H9 (cell line): Measurements from ENCODE around the gene SPATA25. TPM values are rescaled to one million over a fixed set of nuclear protein-coding genes. Genes with fewer than 3 reads are reported as not detected.
"Not testable (repeated sequence)": the region's sequence is repeated elsewhere in the genome, so short reads cannot be mapped to it uniquely, and the experiment has no call there.

Source experiments
- DNase-seq: peaks from one replicate; pipeline ENCODE4 v3.0.0-alpha.2; 2017
- H2AFZ ChIP-seq: one replicate; pipeline ENCODE4 v1.6.1; 2013; ENCODE audit warnings: mild to moderate bottlenecking, low read length, control low read depth, moderate library complexity
- H2AK5ac ChIP-seq: 2 replicates; pipeline ENCODE4 v1.6.1; 2013; ENCODE audit warnings: low read length, control low read depth, mixed read lengths; ENCODE audit not compliant: insufficient read length
- H2BK120ac ChIP-seq: one replicate; pipeline ENCODE4 v1.6.1; 2013; ENCODE audit warnings: low read depth, mild to moderate bottlenecking, low read length, control low read depth, inconsistent platforms; ENCODE audit not compliant: poor library complexity, severe bottlenecking
- H2BK12ac ChIP-seq: 2 replicates; pipeline ENCODE4 v1.6.1; 2013; ENCODE audit warnings: low read length, control low read depth, mixed read lengths, low read depth; ENCODE audit not compliant: insufficient read length
- H2BK15ac ChIP-seq: 2 replicates; pipeline ENCODE4 v1.6.1; 2013; ENCODE audit warnings: low read depth, low read length, control low read depth
- H2BK20ac ChIP-seq: one replicate; pipeline ENCODE4 v1.6.1; 2013; ENCODE audit warnings: low read depth, mild to moderate bottlenecking, low read length, control low read depth, inconsistent platforms; ENCODE audit not compliant: poor library complexity, severe bottlenecking
- H2BK5ac ChIP-seq: 2 replicates; pipeline ENCODE4 v1.6.1; 2013; ENCODE audit warnings: low read length, control low read depth, mixed read lengths; ENCODE audit not compliant: insufficient read length
- H3K14ac ChIP-seq: 2 replicates; pipeline ENCODE4 v1.6.1; 2013; ENCODE audit warnings: low read length, control low read depth; ENCODE audit not compliant: insufficient read depth
- H3K18ac ChIP-seq: 2 replicates; pipeline ENCODE4 v1.6.1; 2013; ENCODE audit warnings: low read depth, mild to moderate bottlenecking, mixed read lengths, low read length, control low read depth; ENCODE audit not compliant: insufficient read length
- H3K23ac ChIP-seq: 2 replicates; pipeline ENCODE4 v1.6.1; 2013; ENCODE audit warnings: low read length, control low read depth, mixed read lengths, low read depth; ENCODE audit not compliant: insufficient read length
- H3K23me2 ChIP-seq: 2 replicates; pipeline ENCODE4 v1.6.1; 2013; ENCODE audit warnings: low read depth, mild to moderate bottlenecking, mixed read lengths, low read length, control low read depth; ENCODE audit not compliant: insufficient read length, poor library complexity, severe bottlenecking
- H3K27ac ChIP-seq: 2 replicates; pipeline ENCODE4 v1.5.1; 2013; ENCODE audit warnings: low read length, control low read depth, mixed read lengths, low read depth; ENCODE audit not compliant: insufficient read length
- H3K27me3 ChIP-seq: 2 replicates; pipeline ENCODE4 v1.6.1; 2013; ENCODE audit warnings: low read length, control low read depth, inconsistent platforms; ENCODE audit not compliant: insufficient read depth
- H3K4ac ChIP-seq: 2 replicates; pipeline ENCODE4 v1.6.1; 2013; ENCODE audit warnings: low read depth, mild to moderate bottlenecking, control low read depth, inconsistent platforms, low read length, moderate library complexity
- H3K4me1 ChIP-seq: 2 replicates; pipeline ENCODE4 v1.6.1; 2013; ENCODE audit warnings: low read length, control low read depth, inconsistent platforms; ENCODE audit not compliant: insufficient read depth
- H3K4me2 ChIP-seq: 2 replicates; pipeline ENCODE4 v1.6.1; 2013; ENCODE audit warnings: low read length, control low read depth, mixed read lengths; ENCODE audit not compliant: insufficient read length, insufficient read depth
- H3K56ac ChIP-seq: 2 replicates; pipeline ENCODE4 v1.6.1; 2013; ENCODE audit warnings: low read depth, mild to moderate bottlenecking, mixed read lengths, low read length, control low read depth; ENCODE audit not compliant: insufficient read length
- H3K79me1 ChIP-seq: 2 replicates; pipeline ENCODE4 v1.6.1; 2013; ENCODE audit warnings: low read depth, mild to moderate bottlenecking, moderate library complexity, low read length, control low read depth, inconsistent platforms; ENCODE audit not compliant: insufficient read depth, poor library complexity, severe bottlenecking
- H3K79me2 ChIP-seq: 2 replicates; pipeline ENCODE4 v1.6.1; 2013; ENCODE audit warnings: low read length, control low read depth, inconsistent platforms; ENCODE audit not compliant: insufficient read depth
- H3K9ac ChIP-seq: 2 replicates; pipeline ENCODE4 v1.6.1; 2013; ENCODE audit warnings: low read length, control low read depth, mixed read lengths; ENCODE audit not compliant: insufficient read length; ENCODE audit errors: extremely low read depth
- H3K9me3 ChIP-seq: one replicate; pipeline ENCODE4 v1.6.1; 2013; ENCODE audit warnings: low read depth, low read length, inconsistent platforms; ENCODE audit not compliant: control insufficient read depth
- H3T11ph ChIP-seq: one replicate; pipeline ENCODE4 v1.6.1; 2013; ENCODE audit warnings: mild to moderate bottlenecking, low read length, control low read depth, inconsistent platforms
- H4K20me1 ChIP-seq: one replicate; pipeline ENCODE4 v1.6.1; 2013; ENCODE audit not compliant: control insufficient read depth, insufficient read length, insufficient read depth
- H4K5ac ChIP-seq: 2 replicates; pipeline ENCODE4 v1.6.1; 2013; ENCODE audit warnings: low read depth, mild to moderate bottlenecking, mixed read lengths, low read length, control low read depth; ENCODE audit not compliant: insufficient read length
- H4K8ac ChIP-seq: replicated peaks from 2 replicates; pipeline ENCODE4 v1.6.1; 2013; ENCODE audit warnings: low read length, control low read depth, mixed read lengths, low read depth; ENCODE audit not compliant: insufficient read length
- H4K91ac ChIP-seq: 2 replicates; pipeline ENCODE4 v1.6.1; 2013; ENCODE audit warnings: low read depth, mild to moderate bottlenecking, moderate library complexity, mixed read lengths, low read length, control low read depth; ENCODE audit not compliant: insufficient read length
- H3K27ac Mint-ChIP-seq, 3 experiments: 2 replicates in 2 of 3; 3 replicates in 1 of 3; pipeline ENCODE4 v1.8.0; 2020 to 2021; ENCODE audit warnings: mixed read lengths in 3 of 3, mild to moderate bottlenecking in 1 of 3, moderate library complexity in 1 of 3
- H3K27me3 Mint-ChIP-seq: 2 replicates; pipeline ENCODE4 v1.8.0; 2021; ENCODE audit warnings: low read depth, mild to moderate bottlenecking, moderate library complexity, mixed read lengths
- H3K36me3 Mint-ChIP-seq, 3 experiments: 2 replicates in 2 of 3; 3 replicates in 1 of 3; pipeline ENCODE4 v1.8.0; 2020 to 2021; ENCODE audit warnings: low read depth in 3 of 3, mixed read lengths in 3 of 3; ENCODE audit not compliant: insufficient read depth in 1 of 3
- H3K4me1 Mint-ChIP-seq, 2 experiments: 2 replicates each; pipeline ENCODE4 v1.8.0; 2020; ENCODE audit warnings: mixed read lengths in 2 of 2
- H3K4me3 Mint-ChIP-seq, 2 experiments: 2 replicates in 1 of 2; 3 replicates in 1 of 2; pipeline ENCODE4 v1.8.0; 2020 to 2021; ENCODE audit warnings: mild to moderate bottlenecking in 2 of 2, mixed read lengths in 2 of 2, moderate library complexity in 1 of 2
- H3K9me3 Mint-ChIP-seq, 2 experiments: 2 replicates in 1 of 2; 3 replicates in 1 of 2; pipeline ENCODE4 v1.8.0; 2020; ENCODE audit warnings: mild to moderate bottlenecking in 2 of 2, mixed read lengths in 2 of 2, moderate library complexity in 1 of 2
- CTCF ChIP-seq: fragments of 200-600 bp; sonication (generic); conservative IDR thresholded peaks from 3 replicates; pipeline ENCODE4 v1.8.0; 2021; ENCODE audit warnings: antibody characterized with exemption, mild to moderate bottlenecking
- WGBS: extraction: QIAGEN DNeasy Blood & Tissue Kit; methylation state at CpG from one replicate; pipeline ENCODE4 v1.1.7; 2013; ENCODE audit warnings: missing lambda C conversion rate, low lambda C conversion rate, mixed read lengths; ENCODE audit not compliant: insufficient read length; ENCODE audit errors: extremely low coverage; 5-methylcytosine and 5-hydroxymethylcytosine counted together
- total RNA-seq: library from RNA; stranded (reverse); gene quantifications from 2 replicates; pipeline ENCODE4 v1.2.1, GENCODE V29; 2021

SPATA25 gene
- total RNA-seq, 1 experiment from 2014 or later, result 2.4 TPM

GRCh38 chr20:45902199-45902701, 14.8 kb upstream of the SPATA25 start:
- no peaks in the 10 kb centered on the region for H3K4me1 ChIP-seq
- peaks cover 6 to 7% of the 10 kb centered on the region in 2 experiments for H3K4me1 Mint-ChIP-seq
- H3K36me3 Mint-ChIP-seq, result peaks cover 43 to 63% (median 62%) of the 10 kb centered on the region in 3 experiments; a peak in 6 of 7 replicates
- no peak overlapping the region for H3K4me3 Mint-ChIP-seq
- no peak overlapping the region for H4K5ac ChIP-seq
- H3K9me3 ChIP-seq, result no peaks in the 10 kb centered on the region
- H2BK120ac ChIP-seq, result no peak overlapping the region
- no peak for DNase-seq
- H3K27ac ChIP-seq, result no peak overlapping the region
- no peak overlapping the region for H2AK5ac ChIP-seq
- no CpG with 5 or more reads among the region's 14 CpGs for WGBS
- no peak overlapping the region for H3T11ph ChIP-seq
- no peak overlapping the region for H3K4ac ChIP-seq
- no peaks in the 10 kb centered on the region for H3K79me1 ChIP-seq
- H4K91ac ChIP-seq, result no peak overlapping the region
- no peaks in the 10 kb centered on the region; the same call in 1 of the 2 replicates for H3K27me3 Mint-ChIP-seq
- no peak overlapping the region for H2BK5ac ChIP-seq
- H3K18ac ChIP-seq, result no peak overlapping the region
- H4K8ac ChIP-seq, result no peak overlapping the region
- H3K23ac ChIP-seq, result no peak overlapping the region
- no peak overlapping the region for H3K9ac ChIP-seq
- H3K14ac ChIP-seq, result no peak overlapping the region
- H4K20me1 ChIP-seq, result no peaks in the 10 kb centered on the region
- no peaks in the 10 kb centered on the region for H3K9me3 Mint-ChIP-seq
- H2BK20ac ChIP-seq, result no peak overlapping the region
- H3K79me2 ChIP-seq, result no peaks in the 10 kb centered on the region
- H3K56ac ChIP-seq, result no peak overlapping the region
- H2AFZ ChIP-seq, result no peak overlapping the region
- no peaks in the 10 kb centered on the region for H3K27me3 ChIP-seq
- no peak overlapping the region for H2BK12ac ChIP-seq
- H3K23me2 ChIP-seq, result no peaks in the 10 kb centered on the region
- no peak overlapping the region for H2BK15ac ChIP-seq
- H3K27ac Mint-ChIP-seq, result no peak overlapping the region
- H3K4me2 ChIP-seq, result no peak overlapping the region
- no peak for TF ChIP-seq CTCF

- not testable (repeated sequence) for H2BK15ac ChIP-seq, H3K27me3 Mint-ChIP-seq, H3K4me2 ChIP-seq, H4K5ac ChIP-seq, H3K18ac ChIP-seq, H3K56ac ChIP-seq, H3K4ac ChIP-seq, H2BK12ac ChIP-seq, H3K27me3 ChIP-seq, H2BK5ac ChIP-seq, H3K9me3 ChIP-seq, H4K91ac ChIP-seq, DNase-seq, H3K27ac ChIP-seq, H2BK20ac ChIP-seq, H4K8ac ChIP-seq, H2BK120ac ChIP-seq, H3T11ph ChIP-seq, H3K23me2 ChIP-seq, H3K79me2 ChIP-seq, H3K4me1 ChIP-seq, H3K23ac ChIP-seq, H4K20me1 ChIP-seq, H2AFZ ChIP-seq, H3K79me1 ChIP-seq, H3K14ac ChIP-seq, H3K9me3 Mint-ChIP-seq, H3K27ac Mint-ChIP-seq, H3K4me1 Mint-ChIP-seq, H3K4me3 Mint-ChIP-seq, H3K9ac ChIP-seq, H2AK5ac ChIP-seq
- H3K36me3 Mint-ChIP-seq, result peaks cover 43 to 65% (median 65%) of the 10 kb centered on the region in 3 experiments
- no CpG with 5 or more reads among the region's 6 CpGs for WGBS
Measured at GRCh38 chr20:45901332-45901731, 13.9 kb upstream of the SPATA25 start.
